SU-DHL-6 (cell line): ENCODE results near the gene CLMP.

Experiments
- H2AFZ ChIP-seq: fragments of 200-600 bp; sonication (generic); 2 replicates; pipeline ENCODE4 v1.6.1; 2014; ENCODE audit warnings: low read depth, mild to moderate bottlenecking, moderate library complexity, mixed read lengths, antibody characterized with exemption, low read length; ENCODE audit not compliant: severe bottlenecking
- H3F3A ChIP-seq: fragments of 200-600 bp; shearing (Covaris generic); 2 replicates; pipeline ENCODE4 v1.6.0; 2016; ENCODE audit warnings: antibody characterized with exemption, mild to moderate bottlenecking; ENCODE audit not compliant: insufficient read depth
- H3K27ac ChIP-seq: fragments of 200-600 bp; sonication (generic); 2 replicates; pipeline ENCODE4 v1.5.1; 2016; ENCODE audit warnings: low read depth, mild to moderate bottlenecking, low read length, moderate library complexity, mixed read lengths
- H3K27me3 ChIP-seq: fragments of 200-600 bp; sonication (generic), shearing (Covaris generic); 2 replicates; pipeline ENCODE4 v1.6.0; 2014; ENCODE audit warnings: mild to moderate bottlenecking, low read length
- H3K36me3 ChIP-seq: fragments of 200-600 bp; sonication (generic); 2 replicates; pipeline ENCODE4 v1.6.1; 2014; ENCODE audit warnings: mild to moderate bottlenecking, low read length, mixed read lengths
- H3K4me2 ChIP-seq: fragments of 300-600, 200-600 bp; shearing (Covaris generic), sonication (generic); 2 replicates; pipeline ENCODE4 v1.6.0; 2014; ENCODE audit warnings: low read length, low read depth, mild to moderate bottlenecking; ENCODE audit not compliant: poor library complexity, severe bottlenecking
- H3K4me3 ChIP-seq: fragments of 200-600 bp; sonication (generic); 2 replicates; pipeline ENCODE4 v1.5.1; 2014; ENCODE audit warnings: antibody characterized with exemption, low read length, mild to moderate bottlenecking, mixed read lengths; ENCODE audit not compliant: insufficient read depth, poor library complexity, severe bottlenecking
- H3K79me2 ChIP-seq: fragments of 200-600 bp; sonication (generic); 2 replicates; pipeline ENCODE4 v1.6.1; 2014; ENCODE audit warnings: mild to moderate bottlenecking, low read length, moderate library complexity; ENCODE audit not compliant: insufficient read depth
- H3K9ac ChIP-seq: fragments of 200-600 bp; sonication (generic); 2 replicates; pipeline ENCODE4 v1.7.0; 2014; ENCODE audit warnings: mild to moderate bottlenecking, low read length
- H3K9me2 ChIP-seq: fragments of 200-600 bp; sonication (generic); replicated peaks from 2 replicates; pipeline ENCODE4 v1.6.1; 2014; ENCODE audit warnings: low read length; ENCODE audit not compliant: insufficient read depth
- H3K9me3 ChIP-seq: fragments of 200-600 bp; sonication (generic); 2 replicates; pipeline ENCODE4 v1.6.1; 2014; ENCODE audit warnings: low read length, mixed read lengths; ENCODE audit not compliant: insufficient read depth
- H4K20me1 ChIP-seq: fragments of 200-600 bp; sonication (generic); 2 replicates; pipeline ENCODE4 v1.6.1; 2014; ENCODE audit warnings: low read depth, mild to moderate bottlenecking, antibody characterized with exemption, low read length, moderate library complexity, mixed read lengths
- EZH2phosphoT487 ChIP-seq: fragments of 200-600 bp; sonication (generic), shearing (Covaris generic); conservative IDR thresholded peaks from 2 replicates; pipeline ENCODE4 v1.6.1; 2018; ENCODE audit warnings: mild to moderate bottlenecking, antibody characterized with exemption, low read length, moderate library complexity, mixed read lengths
- TF ChIP-seq, protein P1 (sequence below): fragments of 200-600 bp; sonication (generic); IDR thresholded peaks from one replicate; pipeline ENCODE4 v1.5.1; 2017; ENCODE audit warnings: antibody characterized with exemption, mild to moderate bottlenecking, low read length, moderate library complexity; ENCODE audit not compliant: insufficient read depth, poor library complexity, severe bottlenecking

Gene CLMP

DNA sequence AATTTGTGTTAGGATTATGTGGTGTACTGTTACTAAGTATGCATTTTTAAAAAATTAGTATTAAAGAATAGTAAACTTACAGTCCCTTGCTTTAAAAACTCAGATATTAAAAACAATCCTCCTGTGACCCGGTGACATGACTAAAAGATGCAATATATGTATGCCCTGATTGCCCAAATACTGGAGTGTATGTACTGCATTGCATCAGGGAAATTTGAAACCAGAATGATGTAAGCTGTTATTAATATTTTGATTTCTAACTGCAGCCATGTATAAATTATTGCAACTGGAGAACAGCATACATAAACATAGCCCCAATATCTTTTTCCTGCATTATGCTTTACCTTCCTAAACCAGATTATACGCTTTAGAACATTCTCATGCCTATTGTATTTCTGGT, 129.4 kb downstream of the CLMP start:
- peaks cover 31% of the 10 kb centered on the region for H3F3A ChIP-seq
- peaks cover 6% of the 10 kb centered on the region for H4K20me1 ChIP-seq
- peak overlapping the region; percentile 85 for H3K4me2 ChIP-seq
- peaks cover 28% of the 10 kb centered on the region for H3K79me2 ChIP-seq
- TF ChIP-seq, protein P1, sequence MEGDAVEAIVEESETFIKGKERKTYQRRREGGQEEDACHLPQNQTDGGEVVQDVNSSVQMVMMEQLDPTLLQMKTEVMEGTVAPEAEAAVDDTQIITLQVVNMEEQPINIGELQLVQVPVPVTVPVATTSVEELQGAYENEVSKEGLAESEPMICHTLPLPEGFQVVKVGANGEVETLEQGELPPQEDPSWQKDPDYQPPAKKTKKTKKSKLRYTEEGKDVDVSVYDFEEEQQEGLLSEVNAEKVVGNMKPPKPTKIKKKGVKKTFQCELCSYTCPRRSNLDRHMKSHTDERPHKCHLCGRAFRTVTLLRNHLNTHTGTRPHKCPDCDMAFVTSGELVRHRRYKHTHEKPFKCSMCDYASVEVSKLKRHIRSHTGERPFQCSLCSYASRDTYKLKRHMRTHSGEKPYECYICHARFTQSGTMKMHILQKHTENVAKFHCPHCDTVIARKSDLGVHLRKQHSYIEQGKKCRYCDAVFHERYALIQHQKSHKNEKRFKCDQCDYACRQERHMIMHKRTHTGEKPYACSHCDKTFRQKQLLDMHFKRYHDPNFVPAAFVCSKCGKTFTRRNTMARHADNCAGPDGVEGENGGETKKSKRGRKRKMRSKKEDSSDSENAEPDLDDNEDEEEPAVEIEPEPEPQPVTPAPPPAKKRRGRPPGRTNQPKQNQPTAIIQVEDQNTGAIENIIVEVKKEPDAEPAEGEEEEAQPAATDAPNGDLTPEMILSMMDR: no peak
- TF ChIP-seq EZH2phosphoT487: no peak
- H3K4me3 ChIP-seq: no peak overlapping the region
- peak overlapping the region; percentile 97; the same call in 1 of the 2 replicates for H3K9ac ChIP-seq
- H3K27ac ChIP-seq: peak overlapping the region; percentile 95
- no peaks in the 10 kb centered on the region for H3K27me3 ChIP-seq
- no peaks in the 10 kb centered on the region for H3K9me2 ChIP-seq
- no peaks in the 10 kb centered on the region for H3K9me3 ChIP-seq
- no peak overlapping the region for H2AFZ ChIP-seq
- H3K36me3 ChIP-seq: peaks cover 12% of the 10 kb centered on the region

DNA sequence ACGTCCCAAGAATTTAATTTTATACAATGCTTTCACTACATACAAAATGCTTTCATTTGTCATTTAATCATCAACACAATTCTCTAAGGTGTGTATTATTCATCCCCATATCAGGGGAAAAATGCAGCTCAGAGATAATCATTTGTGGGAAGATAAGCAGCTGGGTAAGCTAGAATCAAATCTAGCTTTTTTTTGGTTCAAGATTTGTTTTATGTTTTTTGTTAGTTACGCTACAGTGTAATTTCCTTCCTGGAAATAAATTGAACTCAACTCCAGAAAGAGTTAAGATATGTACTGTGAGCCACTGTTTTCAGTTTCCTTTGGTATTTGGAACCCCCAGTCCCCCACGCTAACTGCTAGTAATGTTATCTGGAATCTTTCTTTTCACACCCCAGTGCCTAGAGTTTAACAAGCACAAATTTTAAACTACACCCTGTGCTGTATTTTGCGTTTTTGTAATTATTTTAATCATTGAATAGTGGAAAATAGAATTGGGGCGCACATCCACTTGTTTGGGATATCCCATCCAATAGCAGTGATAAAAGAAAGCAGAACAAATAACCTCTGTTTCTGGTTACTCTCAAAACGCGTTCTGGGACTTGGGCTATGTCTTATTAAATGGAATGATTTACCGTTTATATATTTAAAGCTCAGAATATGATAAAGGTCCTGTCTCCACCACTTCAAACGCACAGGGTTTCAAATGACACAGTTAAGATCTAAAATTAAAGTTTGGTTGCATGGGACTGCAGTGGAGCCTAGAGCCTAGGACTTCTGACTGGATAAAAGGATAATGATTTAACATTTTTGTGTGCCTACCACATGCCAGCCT, 131.0 kb downstream of the CLMP start:
- H3K27ac ChIP-seq: peak overlapping the region; percentile 95
- TF ChIP-seq EZH2phosphoT487: no peak
- TF ChIP-seq, protein P1: no peak
- H2AFZ ChIP-seq: no peak overlapping the region
- peaks cover 20% of the 10 kb centered on the region for H4K20me1 ChIP-seq
- peaks cover 40% of the 10 kb centered on the region for H3K79me2 ChIP-seq
- H3K36me3 ChIP-seq: peaks cover 28% of the 10 kb centered on the region
- H3K27me3 ChIP-seq: no peaks in the 10 kb centered on the region
- H3F3A ChIP-seq: peaks cover 44% of the 10 kb centered on the region
- H3K9ac ChIP-seq: peak overlapping the region; percentile 97
- peak overlapping the region; percentile 85 for H3K4me3 ChIP-seq
- H3K4me2 ChIP-seq: peak overlapping the region; percentile 85
- no peaks in the 10 kb centered on the region for H3K9me3 ChIP-seq
- no peaks in the 10 kb centered on the region for H3K9me2 ChIP-seq

DNA sequence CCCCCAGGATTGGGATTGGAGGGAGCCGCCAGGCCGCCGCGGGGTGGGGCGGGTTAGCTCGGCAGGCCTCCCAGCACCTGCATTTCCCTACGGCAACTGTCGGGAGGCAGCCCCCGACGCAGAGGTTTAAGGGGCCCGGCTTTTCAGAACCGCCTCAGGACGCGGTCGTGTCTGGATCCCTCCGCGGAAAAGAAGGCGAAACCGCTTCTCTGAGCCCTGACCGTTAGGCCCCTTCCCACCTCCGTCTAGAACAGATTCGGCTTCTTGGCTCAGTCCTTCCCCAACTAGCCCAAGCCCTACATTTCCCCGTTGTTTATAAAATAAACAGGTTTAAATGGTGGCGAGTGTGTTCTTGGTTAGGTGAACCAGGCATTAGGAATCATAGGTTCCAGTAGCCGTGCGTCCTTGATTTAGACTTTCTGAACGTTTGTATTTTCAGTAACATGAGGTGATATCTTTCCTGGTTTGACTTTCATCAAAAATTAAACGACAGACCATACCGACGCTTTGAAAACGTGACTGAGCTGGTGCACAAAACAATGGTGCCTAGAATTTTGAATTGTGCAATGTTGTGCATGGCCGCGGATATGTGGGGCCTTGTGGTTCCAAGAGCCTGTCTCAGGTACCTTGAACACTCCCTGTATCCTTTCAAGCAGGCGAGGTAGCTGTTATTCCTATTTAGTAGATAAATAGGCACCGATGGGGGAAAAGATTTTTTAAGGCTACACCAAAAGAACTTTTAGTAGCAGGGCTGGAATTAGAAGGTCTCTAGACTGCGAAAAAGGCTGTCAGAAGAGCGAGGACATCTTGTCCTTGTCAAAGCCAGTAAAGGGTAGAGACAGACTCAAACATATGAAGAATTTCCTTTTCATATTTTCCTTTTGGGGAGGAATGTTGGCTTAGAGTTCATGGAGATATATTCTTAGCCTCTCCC, 131.9 kb downstream of the CLMP start:
- TF ChIP-seq, protein P1: no peak
- TF ChIP-seq EZH2phosphoT487: no peak
- Histone ChIP-seq H3K4me2 (peak overlapping the region; percentile 85), H3K27ac (peak overlapping the region; percentile 95), H3K27me3 (no peaks in the 10 kb centered on the region), H3F3A (peaks cover 49% of the 10 kb centered on the region), H2AFZ (no peak overlapping the region), H3K9me2 (no peaks in the 10 kb centered on the region), H3K9me3 (no peaks in the 10 kb centered on the region), H3K79me2 (peaks cover 40% of the 10 kb centered on the region), H3K4me3 (peak overlapping the region; percentile 85), H4K20me1 (peaks cover 28% of the 10 kb centered on the region), H3K36me3 (peaks cover 37% of the 10 kb centered on the region), H3K9ac (peak overlapping the region; percentile 97)
